ENCODE data around the gene S1PR4. TPM values are rescaled to one million over a fixed set of nuclear protein-coding genes. Genes with fewer than 3 reads are reported as not detected.

Gene S1PR4
- polyA plus RNA-seq, 1 of the 3 experiments (the other 2 are of a cell fraction) = not detected

- Histone ChIP-seq H3K27ac (ENCODE audit: low read depth in 2 of 2, low read length in 1 of 2) (no peak overlapping the region), H3K4me2 (no peak overlapping the region), H2AFZ (ENCODE audit: low read depth) (no peak overlapping the region), H3K4me1 (ENCODE audit: control insufficient read depth in 1 of 2, insufficient read depth in 2 of 2, low read depth in 1 of 2, low read length in 1 of 2) (peaks cover 0 to 3% of the 10 kb centered on the region in 2 experiments; a peak in 2 of 4 replicates), H3K36me3 (replicated peaks in 1 of 2; ENCODE audit: control insufficient read depth in 1 of 2, insufficient read depth in 2 of 2, low read length in 1 of 2) (no peaks in the 10 kb centered on the region), H3K27me3 (ENCODE audit: insufficient read depth) (no peaks in the 10 kb centered on the region), H3K79me2 (ENCODE audit: insufficient read depth) (no peaks in the 10 kb centered on the region), H3K9ac (no peak overlapping the region), H3K9me2 (no peaks in the 10 kb centered on the region), H4K20me1 (ENCODE audit: insufficient read depth) (no peaks in the 10 kb centered on the region), H3K4me3 (ENCODE audit: low read depth in 2 of 2, low read length in 1 of 2) (no peak overlapping the region), H3K9me3 (no peaks in the 10 kb centered on the region), H3F3A (replicated peaks; ENCODE audit: insufficient read depth) (peaks cover 4% of the 10 kb centered on the region)
- ChIA-PET POLR2A (interaction anchor here (0.7 kb wide), 1 partner anchor 207 kb away, joined by 3 read pairs; no protein-coding TSS in a partner anchor), CTCF (interaction anchor here (0.6 to 2.8 kb wide), 4 partner anchors 9 to 1613 kb away, joined by 3 to 18 read pairs (median 4); no protein-coding TSS in a partner anchor)
- WGBS (ENCODE audit: low lambda C conversion rate) = 89% methylated on average over 17 of the region's 23 CpGs
- DNase-seq = no peak
- no peak for TF ChIP-seq CTCF (IDR thresholded peaks at IDR 0.05)
- no peak for TF ChIP-seq ZBTB33 (IDR thresholded peaks at IDR 0.05; ENCODE audit: borderline replicate concordance, low read depth)
- TF ChIP-seq SIN3A (IDR thresholded peaks at IDR 0.05; ENCODE audit: borderline replicate concordance, low read depth, low read length) = no peak
- TF ChIP-seq RAD21 (IDR thresholded peaks at IDR 0.05; ENCODE audit: low read length) = no peak
- no peak for TF ChIP-seq TAF1 (IDR thresholded peaks at IDR 0.05; ENCODE audit: borderline replicate concordance, low read depth, low read length)
- TF ChIP-seq JUND (IDR thresholded peaks at IDR 0.05) = no peak
- no peak for TF ChIP-seq USF2 (IDR thresholded peaks at IDR 0.05; ENCODE audit: borderline replicate concordance, low read depth, low read length)
- TF ChIP-seq ELF1 (IDR thresholded peaks at IDR 0.05) = no peak
- TF ChIP-seq POLR2AphosphoS5 (IDR thresholded peaks at IDR 0.05; ENCODE audit: low read depth, low read length) = no peak
- no peak for TF ChIP-seq MXI1 (IDR thresholded peaks at IDR 0.05; ENCODE audit: low read depth, low read length)
- TF ChIP-seq SMC3 (IDR thresholded peaks at IDR 0.05; ENCODE audit: low read depth, low read length) = no peak
- TF ChIP-seq REST (IDR thresholded peaks at IDR 0.05; ENCODE audit: low read depth, low read length) = no peak
- no peak for TF ChIP-seq YY1 (IDR thresholded peaks at IDR 0.05; ENCODE audit: low read depth)
Measured at GRCh38 chr19:3157096-3157845, 21.3 kb upstream of the S1PR4 start.
